Stimulated activated CD4-positive, alpha-beta T cell treated with anti-CD3 and anti-CD28 coated beads, Interleukin-15, amount 100 ng/mL, for 48 hours (primary cell): Measurements from ENCODE around the gene PPA1.
"Not testable (repeated sequence)": the region's sequence is repeated elsewhere in the genome, so short reads cannot be mapped to it uniquely, and the experiment has no call there.

Experiments
- DNase-seq, 2 donors: peaks; one replicate each; pipeline ENCODE4 v3.0.0-alpha.2; 2020; ENCODE audit warnings: low read depth in 2 of 2

The PPA1 gene

DNA sequence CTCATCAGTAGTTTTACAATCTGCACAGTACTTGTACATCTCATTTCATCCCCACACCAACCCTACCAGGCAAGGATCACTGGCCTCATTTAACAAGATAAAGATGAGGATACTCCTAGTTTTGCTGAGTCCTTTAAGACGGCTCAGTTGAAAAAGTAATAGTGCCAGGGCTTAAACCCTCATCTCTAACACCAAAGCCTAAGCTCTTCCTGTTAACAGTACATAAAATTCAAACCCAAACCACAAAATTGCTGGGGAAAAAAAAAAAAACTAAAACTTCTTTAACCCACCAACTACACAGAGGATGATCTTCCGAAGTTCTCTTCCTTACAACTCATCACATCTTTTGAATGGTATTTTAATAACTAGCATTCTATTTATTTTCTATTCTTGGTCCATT lies 64.2 kb downstream of the PPA1 start:
- DNase-seq: no peak

- DNase-seq: no peak
Measured at GRCh38 chr10:70167246-70167645, 66.0 kb downstream of the PPA1 start.

- no peak for DNase-seq
Measured at GRCh38 chr10:70166394-70166793, 66.8 kb downstream of the PPA1 start.

GRCh38 chr10:70164163-70164562 lies 69.1 kb downstream of the PPA1 start:
- DNase-seq: no peak

- no peak for DNase-seq
Measured at GRCh38 chr10:70163448-70163847, 69.8 kb downstream of the PPA1 start.

- DNase-seq: peak; percentile 56 to 63
Measured at GRCh38 chr10:70162892-70163201, 70.4 kb downstream of the PPA1 start.

- DNase-seq: no peak
Measured at GRCh38 chr10:70162151-70162891, 70.9 kb downstream of the PPA1 start.

- no peak for DNase-seq
Measured at GRCh38 chr10:70160798-70161197, 72.4 kb downstream of the PPA1 start.

- DNase-seq: not testable (repeated sequence)
Measured at GRCh38 chr10:70159366-70159765, 73.9 kb downstream of the PPA1 start.

DNA sequence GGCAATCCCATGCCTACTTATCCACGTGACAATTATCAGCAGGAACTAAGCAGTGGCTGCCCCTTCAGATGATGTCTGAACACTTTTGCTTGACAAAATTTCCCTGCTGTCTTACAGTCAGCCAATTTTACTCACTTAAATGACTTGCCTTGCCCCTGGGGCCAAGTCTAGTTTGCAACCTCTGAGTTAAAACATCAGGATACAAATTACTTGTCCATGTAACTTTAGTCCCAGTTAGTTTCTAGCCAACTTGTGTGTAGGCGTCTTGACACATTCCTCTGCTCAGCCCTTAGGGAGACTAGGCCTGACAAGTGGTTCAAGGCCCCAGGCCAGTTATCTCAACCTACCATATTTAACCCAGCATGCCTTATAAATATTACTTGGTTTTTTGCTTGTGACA lies 75.1 kb downstream of the PPA1 start:
- DNase-seq: no peak

DNA sequence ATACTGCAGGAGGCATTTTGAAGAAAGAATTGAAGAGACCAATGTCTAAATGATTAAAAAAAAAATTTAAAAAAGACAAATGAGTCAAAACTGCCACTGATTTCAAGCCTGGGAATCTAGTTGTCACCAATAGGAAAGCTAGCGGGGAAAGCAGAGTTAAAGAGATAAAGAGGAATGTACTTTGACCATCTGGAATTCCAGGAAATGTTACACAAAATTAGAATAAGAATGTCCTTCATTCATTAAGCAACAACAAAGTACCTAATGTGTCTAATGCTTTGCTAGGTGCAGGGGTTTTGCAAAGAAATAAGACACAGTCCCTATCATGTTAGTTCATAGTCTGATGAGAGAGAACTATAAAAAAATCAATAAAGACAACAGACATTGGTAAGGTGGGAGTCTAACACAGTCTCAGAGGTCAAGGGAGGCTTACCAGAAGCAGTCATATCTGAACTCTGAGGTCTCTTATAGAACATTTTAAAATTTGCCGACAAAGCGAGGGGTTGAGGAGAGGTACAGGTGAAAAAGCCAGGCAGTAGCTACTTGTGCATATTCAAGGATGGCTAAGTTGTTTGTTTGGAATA lies 77.9 kb downstream of the PPA1 start:
- DNase-seq: no peak
